ENCODE measurements around the gene MAS1. TPM values are rescaled to one million over a fixed set of nuclear protein-coding genes. Genes with fewer than 3 reads are reported as not detected.

MAS1 gene
- under 0.01 TPM in 2 replicates for total RNA-seq

GRCh38 chr6:159890792-159891191 lies at the start of gene MAS1:
MAS1 (plus strand) TSS chr6:159890988; CDS start chr6:159906956, 15,968 bp downstream.

Other genes starting within 250 kb of the MAS1 start
- 118 and 186 TPM in 2 replicates for gene SOD2, start 197.7 kb upstream of the MAS1 start, total RNA-seq
- gene WTAP, start 163.5 kb upstream of the MAS1 start, total RNA-seq = 82.0 and 84.5 TPM in 2 replicates
- 59.5 and 63.2 TPM in 2 replicates for gene ACAT2, start 128.9 kb upstream of the MAS1 start, total RNA-seq
- gene TCP1, start 101.4 kb upstream of the MAS1 start, total RNA-seq = 210 and 217 TPM in 2 replicates
- 66.6 and 78.7 TPM in 2 replicates for gene MRPL18, start 100.5 kb upstream of the MAS1 start, total RNA-seq
- not detected in 2 replicates for gene PNLDC1, start 90.7 kb upstream of the MAS1 start, total RNA-seq
- gene IGF2R, start 78.1 kb downstream of the MAS1 start, total RNA-seq = 191 and 208 TPM in 2 replicates
- 0.53 and 0.75 TPM in 2 replicates for gene SLC22A1, start 230.8 kb downstream of the MAS1 start, total RNA-seq

Measured in aortic smooth muscle cell (primary cell).